ENCODE data around the gene SMPD4. TPM values are rescaled to one million over a fixed set of nuclear protein-coding genes. Genes with fewer than 3 reads are reported as not detected.
"Not testable (repeated sequence)": the region's sequence is repeated elsewhere in the genome, so short reads cannot be mapped to it uniquely, and the experiment has no call there.

Gene SMPD4
- total RNA-seq, 1 experiment from 2014 or later = 97.8 TPM

- no peak for TF ChIP-seq CTCF (IDR thresholded peaks at IDR 0.05; ENCODE audit: unreplicated experiment)
- Mint-ChIP-seq H3K4me3 (ENCODE audit: low read depth, unreplicated experiment) (no peak overlapping the region), H3K4me1 (ENCODE audit: low read depth, unreplicated experiment) (no peaks in the 10 kb centered on the region), H3K27ac (ENCODE audit: unreplicated experiment) (no peak overlapping the region), H3K27me3 (ENCODE audit: unreplicated experiment) (no peaks in the 10 kb centered on the region), H3K36me3 (ENCODE audit: insufficient read depth, unreplicated experiment) (peaks cover 18% of the 10 kb centered on the region), H3K9me3 (ENCODE audit: low read depth, unreplicated experiment) (no peaks in the 10 kb centered on the region)
- BruUV-seq (replicated peaks) = no TSS peak
- CTCF ChIA-PET = interaction anchor here (0.6 kb wide), 1 partner anchor 1940 kb away, joined by 3 read pairs; no protein-coding TSS in a partner anchor
- no peak for DNase-seq
- intact Hi-C loops (cut with micrococcal nuclease; ENCODE audit: unreplicated experiment) = no loop called here
Measured at GRCh38 chr2:130150181-130151144, 30.9 kb downstream of the SMPD4 start.

- H3K36me3 Mint-ChIP-seq (ENCODE audit: insufficient read depth, unreplicated experiment) = peaks cover 13% of the 10 kb centered on the region
- H3K4me3 Mint-ChIP-seq (ENCODE audit: low read depth, unreplicated experiment); H3K9me3 Mint-ChIP-seq (ENCODE audit: low read depth, unreplicated experiment); DNase-seq; H3K27me3 Mint-ChIP-seq (ENCODE audit: unreplicated experiment); H3K27ac Mint-ChIP-seq (ENCODE audit: unreplicated experiment); intact Hi-C loops (cut with micrococcal nuclease; ENCODE audit: unreplicated experiment); H3K4me1 Mint-ChIP-seq (ENCODE audit: low read depth, unreplicated experiment); BruUV-seq (replicated peaks); CTCF ChIA-PET: not testable (repeated sequence)
Measured at GRCh38 chr2:130148515-130148914, 32.9 kb downstream of the SMPD4 start.

- intact Hi-C loops (cut with micrococcal nuclease; ENCODE audit: unreplicated experiment); BruUV-seq (replicated peaks); CTCF ChIA-PET; H3K27ac Mint-ChIP-seq (ENCODE audit: unreplicated experiment); H3K4me1 Mint-ChIP-seq (ENCODE audit: low read depth, unreplicated experiment); H3K9me3 Mint-ChIP-seq (ENCODE audit: low read depth, unreplicated experiment); H3K36me3 Mint-ChIP-seq (ENCODE audit: insufficient read depth, unreplicated experiment): not testable (repeated sequence)
- peak; percentile 74 for DNase-seq
- peaks cover 11% of the 10 kb centered on the region for H3K27me3 Mint-ChIP-seq (ENCODE audit: unreplicated experiment)
- peak within 1 kb of the TSS; percentile 75 for H3K4me3 Mint-ChIP-seq (ENCODE audit: low read depth, unreplicated experiment)
Measured at GRCh38 chr2:130145006-130145414, 36.4 kb downstream of the SMPD4 start, which contains the start of gene CCDC74B. CCDC74B (minus strand) TSS chr2:130145112; CDS start chr2:130144996, 116 bp downstream.

- CTCF ChIA-PET; H3K27ac Mint-ChIP-seq (ENCODE audit: unreplicated experiment); DNase-seq; H3K9me3 Mint-ChIP-seq (ENCODE audit: low read depth, unreplicated experiment); intact Hi-C loops (cut with micrococcal nuclease; ENCODE audit: unreplicated experiment); H3K36me3 Mint-ChIP-seq (ENCODE audit: insufficient read depth, unreplicated experiment); H3K4me1 Mint-ChIP-seq (ENCODE audit: low read depth, unreplicated experiment); BruUV-seq (replicated peaks): not testable (repeated sequence)
- H3K27me3 Mint-ChIP-seq (ENCODE audit: unreplicated experiment) = peaks cover 11% of the 10 kb centered on the region
- peak overlapping the region; percentile 22 for H3K4me3 Mint-ChIP-seq (ENCODE audit: low read depth, unreplicated experiment)
Measured at GRCh38 chr2:130143266-130144039, 37.9 kb downstream of the SMPD4 start.

GRCh38 chr2:130142396-130143265 lies 38.8 kb downstream of the SMPD4 start:
- BruUV-seq (replicated peaks); DNase-seq; H3K4me1 Mint-ChIP-seq (ENCODE audit: low read depth, unreplicated experiment); H3K36me3 Mint-ChIP-seq (ENCODE audit: insufficient read depth, unreplicated experiment); H3K27ac Mint-ChIP-seq (ENCODE audit: unreplicated experiment); CTCF ChIA-PET; intact Hi-C loops (cut with micrococcal nuclease; ENCODE audit: unreplicated experiment); H3K9me3 Mint-ChIP-seq (ENCODE audit: low read depth, unreplicated experiment); H3K4me3 Mint-ChIP-seq (ENCODE audit: low read depth, unreplicated experiment): not testable (repeated sequence)
- peaks cover 11% of the 10 kb centered on the region for H3K27me3 Mint-ChIP-seq (ENCODE audit: unreplicated experiment)

- H3K36me3 Mint-ChIP-seq (ENCODE audit: insufficient read depth, unreplicated experiment); DNase-seq; intact Hi-C loops (cut with micrococcal nuclease; ENCODE audit: unreplicated experiment); H3K4me3 Mint-ChIP-seq (ENCODE audit: low read depth, unreplicated experiment); H3K9me3 Mint-ChIP-seq (ENCODE audit: low read depth, unreplicated experiment); CTCF ChIA-PET; BruUV-seq (replicated peaks); H3K4me1 Mint-ChIP-seq (ENCODE audit: low read depth, unreplicated experiment); H3K27ac Mint-ChIP-seq (ENCODE audit: unreplicated experiment): not testable (repeated sequence)
- peaks cover 11% of the 10 kb centered on the region for H3K27me3 Mint-ChIP-seq (ENCODE audit: unreplicated experiment)
Measured at GRCh38 chr2:130141645-130142370, 39.6 kb downstream of the SMPD4 start.

GRCh38 chr2:130141002-130141401 lies 40.4 kb downstream of the SMPD4 start:
- BruUV-seq (replicated peaks); DNase-seq; H3K4me1 Mint-ChIP-seq (ENCODE audit: low read depth, unreplicated experiment); H3K9me3 Mint-ChIP-seq (ENCODE audit: low read depth, unreplicated experiment); H3K27ac Mint-ChIP-seq (ENCODE audit: unreplicated experiment); H3K4me3 Mint-ChIP-seq (ENCODE audit: low read depth, unreplicated experiment); intact Hi-C loops (cut with micrococcal nuclease; ENCODE audit: unreplicated experiment); H3K36me3 Mint-ChIP-seq (ENCODE audit: insufficient read depth, unreplicated experiment); CTCF ChIA-PET: not testable (repeated sequence)
- H3K27me3 Mint-ChIP-seq (ENCODE audit: unreplicated experiment) = peaks cover 11% of the 10 kb centered on the region

- DNase-seq; H3K4me1 Mint-ChIP-seq (ENCODE audit: low read depth, unreplicated experiment); BruUV-seq (replicated peaks); intact Hi-C loops (cut with micrococcal nuclease; ENCODE audit: unreplicated experiment); H3K9me3 Mint-ChIP-seq (ENCODE audit: low read depth, unreplicated experiment); H3K36me3 Mint-ChIP-seq (ENCODE audit: insufficient read depth, unreplicated experiment); CTCF ChIA-PET; H3K27ac Mint-ChIP-seq (ENCODE audit: unreplicated experiment); H3K4me3 Mint-ChIP-seq (ENCODE audit: low read depth, unreplicated experiment): not testable (repeated sequence)
- peaks cover 11% of the 10 kb centered on the region for H3K27me3 Mint-ChIP-seq (ENCODE audit: unreplicated experiment)
Measured at GRCh38 chr2:130140516-130140915, 40.9 kb downstream of the SMPD4 start.

Data from Calu3 (cell line).